H1 (cell line): ENCODE data around the gene MAK. TPM values are rescaled to one million over a fixed set of nuclear protein-coding genes. Genes with fewer than 3 reads are reported as not detected.

Source experiments
- CTCF ChIA-PET: fragments of 300-600 bp; sonication (Branson Sonifier 250); formaldehyde crosslinking; loops from one replicate; lab custom pipeline; 2021; ENCODE audit not compliant: partially characterized antibody; lab: Charles Lee
- POLR2A ChIA-PET: fragments of 300-600 bp; sonication (Branson Sonifier 250); formaldehyde crosslinking; loops from one replicate; lab custom pipeline; 2021; ENCODE audit warnings: inconsistent platforms; ENCODE audit not compliant: partially characterized antibody; lab: Charles Lee
- DNase-seq, 2 experiments: peaks; one replicate each; pipeline versions ENCODE4 v3.0.0 to v3.0.0-alpha.2; 2010 to 2022; ENCODE audit warnings: low spot score in 2 of 2, low read depth in 1 of 2, mixed read lengths in 1 of 2
- FAIRE-seq: peaks from 2 replicates; lab custom pipeline; 2011; peaks lifted over from hg19 to GRCh38; lab: Jason Lieb, UNC
- H2AFZ ChIP-seq: 2 replicates; pipeline ENCODE4 v1.8.1; 2012; ENCODE audit warnings: low read length, inconsistent platforms
- H2AK5ac ChIP-seq: 2 replicates; pipeline ENCODE4 v1.6.1; 2013; ENCODE audit warnings: low read depth, low read length
- H2BK120ac ChIP-seq: replicated peaks from 2 replicates; pipeline ENCODE3; 2013; ENCODE audit warnings: low read depth, low read length, inconsistent platforms
- H2BK12ac ChIP-seq: 2 replicates; pipeline ENCODE4 v1.6.1; 2013; ENCODE audit warnings: low read depth, low read length
- H2BK15ac ChIP-seq: 2 replicates; pipeline ENCODE4 v1.6.1; 2013; ENCODE audit warnings: low read length
- H2BK20ac ChIP-seq: 2 replicates; pipeline ENCODE4 v1.6.1; 2013; ENCODE audit warnings: low read length
- H2BK5ac ChIP-seq: 2 replicates; pipeline ENCODE4 v1.6.1; 2013; ENCODE audit warnings: low read depth, low read length
- H3K14ac ChIP-seq: 2 replicates; pipeline ENCODE4 v1.6.1; 2013; ENCODE audit warnings: inconsistent platforms; ENCODE audit not compliant: insufficient read length
- H3K18ac ChIP-seq: 2 replicates; pipeline ENCODE4 v1.6.1; 2013; ENCODE audit warnings: low read length; ENCODE audit errors: extremely low read depth
- H3K23ac ChIP-seq: 2 replicates; pipeline ENCODE4 v1.6.1; 2013; ENCODE audit warnings: inconsistent platforms; ENCODE audit not compliant: insufficient read length
- H3K23me2 ChIP-seq: 2 replicates; pipeline ENCODE4 v1.6.1; 2013; ENCODE audit warnings: low read depth, low read length
- H3K27ac ChIP-seq: 2 replicates; pipeline ENCODE4 v1.6.1; 2011; ENCODE audit warnings: low read depth, low read length, inconsistent platforms
- H3K27me3 ChIP-seq, 4 experiments: replicated peaks in 1 of 4; 1 replicate in 1 of 4; 2 replicates in 3 of 4; pipeline versions ENCODE4 v1.6.1 to v1.8.1; 2011 to 2013; ENCODE audit warnings: low read length in 3 of 4, mild to moderate bottlenecking in 3 of 4, inconsistent platforms in 2 of 4, mixed read lengths in 2 of 4, moderate library complexity in 1 of 4; ENCODE audit not compliant: control insufficient read depth in 3 of 4, insufficient read depth in 3 of 4; ENCODE audit errors: extremely low read depth in 1 of 4
- H3K36me3 ChIP-seq, 4 experiments: 2 replicates each; pipeline versions ENCODE4 v1.6.1 to v1.8.1; 2011 to 2013; ENCODE audit warnings: mild to moderate bottlenecking in 4 of 4, low read length in 3 of 4, moderate library complexity in 2 of 4, control low read depth in 1 of 4, inconsistent platforms in 1 of 4; ENCODE audit not compliant: insufficient read depth in 4 of 4, control insufficient read depth in 2 of 4
- H3K4ac ChIP-seq: replicated peaks from 2 replicates; pipeline ENCODE3; 2013; ENCODE audit warnings: low read length, low read depth, mixed read lengths, inconsistent platforms; ENCODE audit not compliant: insufficient read length
- H3K4me1 ChIP-seq, 4 experiments: replicated peaks in 1 of 4; 1 replicate in 1 of 4; 2 replicates in 3 of 4; pipeline versions ENCODE4 v1.6.1 to v1.8.1; 2011 to 2013; ENCODE audit warnings: low read length in 3 of 4, inconsistent platforms in 2 of 4, mixed read lengths in 1 of 4; ENCODE audit not compliant: insufficient read depth in 4 of 4, control insufficient read depth in 3 of 4
- H3K4me2 ChIP-seq, 2 experiments: 2 replicates each; pipeline versions ENCODE4 v1.6.1 to v1.8.1; 2011 to 2013; ENCODE audit warnings: low read depth in 2 of 2, low read length in 2 of 2, control low read depth in 1 of 2, inconsistent platforms in 1 of 2, mild to moderate bottlenecking in 1 of 2; ENCODE audit not compliant: insufficient read depth in 1 of 2
- H3K4me3 ChIP-seq, 4 experiments: fragments of 200-600, 300-600 bp in 1 of 4; sonication (generic), shearing (Covaris generic), sonication (Bioruptor Twin) in 1 of 4; 2 replicates each; pipeline versions ENCODE4 v1.5.1 to v1.8.1; 2011 to 2016; ENCODE audit warnings: low read length in 4 of 4, low read depth in 3 of 4, control low read depth in 2 of 4, inconsistent platforms in 2 of 4, mild to moderate bottlenecking in 2 of 4, mixed read lengths in 1 of 4, moderate library complexity in 1 of 4; ENCODE audit not compliant: insufficient read depth in 2 of 4; ENCODE audit errors: extremely low read depth in 1 of 4
- H3K56ac ChIP-seq: replicated peaks from 2 replicates; pipeline ENCODE3; 2013; ENCODE audit warnings: low read depth, mild to moderate bottlenecking, mixed read lengths, low read length, inconsistent platforms; ENCODE audit not compliant: insufficient read length
- H3K79me1 ChIP-seq: 2 replicates; pipeline ENCODE4 v1.6.1; 2013; ENCODE audit warnings: low read depth, low read length, control low read depth
- H3K79me2 ChIP-seq, 2 experiments: 2 replicates each; pipeline versions ENCODE4 v1.6.1 to v1.8.1; 2012 to 2013; ENCODE audit warnings: low read length in 2 of 2, mild to moderate bottlenecking in 2 of 2, inconsistent platforms in 1 of 2; ENCODE audit not compliant: insufficient read depth in 2 of 2, control insufficient read depth in 1 of 2
- H3K9ac ChIP-seq, 4 experiments: replicated peaks in 1 of 4; 1 replicate in 1 of 4; 2 replicates in 3 of 4; pipeline versions ENCODE4 v1.6.1 to v1.8.1; 2011 to 2013; ENCODE audit warnings: low read depth in 3 of 4, low read length in 3 of 4, control low read depth in 2 of 4, mild to moderate bottlenecking in 2 of 4, moderate library complexity in 2 of 4, inconsistent platforms in 1 of 4; ENCODE audit errors: extremely low read depth in 1 of 4
- H3K9me3 ChIP-seq, 2 experiments: 2 replicates each; pipeline versions ENCODE4 v1.6.1 to v1.8.1; 2012 to 2013; ENCODE audit warnings: mild to moderate bottlenecking in 2 of 2, moderate library complexity in 2 of 2, control low read depth in 1 of 2, inconsistent platforms in 1 of 2, low read depth in 1 of 2, low read length in 1 of 2, mixed read lengths in 1 of 2; ENCODE audit not compliant: insufficient read depth in 2 of 2
- H4K20me1 ChIP-seq, 2 experiments: replicated peaks in 1 of 2; 2 replicates each; pipeline versions ENCODE3 to v1.8.1; 2011 to 2013; ENCODE audit warnings: inconsistent platforms in 2 of 2, low read length in 2 of 2, mild to moderate bottlenecking in 1 of 2; ENCODE audit not compliant: insufficient read depth in 2 of 2, control insufficient read depth in 1 of 2
- H4K5ac ChIP-seq: 2 replicates; pipeline ENCODE4 v1.6.1; 2013; ENCODE audit warnings: low read length, low read depth, mixed read lengths, inconsistent platforms; ENCODE audit not compliant: insufficient read length
- H4K8ac ChIP-seq: 2 replicates; pipeline ENCODE4 v1.8.0; 2013; ENCODE audit warnings: mild to moderate bottlenecking, moderate library complexity, low read length, inconsistent platforms; ENCODE audit not compliant: insufficient read depth; ENCODE audit errors: extremely low read depth
- H4K91ac ChIP-seq: replicated peaks from 2 replicates; pipeline ENCODE3; 2013; ENCODE audit warnings: low read length, mixed read lengths, inconsistent platforms; ENCODE audit not compliant: insufficient read length
- CTBP2 ChIP-seq: IDR thresholded peaks from 2 replicates; pipeline ENCODE4 v1.7.0; 2011; ENCODE audit warnings: borderline replicate concordance, mild to moderate bottlenecking, moderate library complexity, mixed read lengths, low read length; ENCODE audit not compliant: insufficient read depth, insufficient read length
- GABPA ChIP-seq: IDR thresholded peaks from 2 replicates; pipeline ENCODE4 v1.6.1; 2011; ENCODE audit warnings: mild to moderate bottlenecking, low read length, moderate library complexity, borderline replicate concordance; ENCODE audit not compliant: insufficient read depth
- JUN ChIP-seq: IDR thresholded peaks from 2 replicates; pipeline ENCODE4 v1.6.1; 2011; ENCODE audit warnings: low read depth, mild to moderate bottlenecking, improper control_type of control experiment, low read length
- KDM5A ChIP-seq: fragments of 200-600 bp; IDR thresholded peaks from 2 replicates; pipeline ENCODE4 v1.7.1; 2012; ENCODE audit warnings: mild to moderate bottlenecking, low read length, inconsistent platforms, mixed read lengths
- MAFK ChIP-seq: IDR thresholded peaks from 2 replicates; pipeline ENCODE4 v1.6.1; 2012; ENCODE audit warnings: low read depth, mild to moderate bottlenecking, improper control_type of control experiment, low read length
- SRF ChIP-seq: IDR thresholded peaks from 2 replicates; pipeline ENCODE4 v1.6.1; 2011; ENCODE audit warnings: mild to moderate bottlenecking, low read depth, low read length, moderate library complexity
- TAF7 ChIP-seq: optimal IDR thresholded peaks from 2 replicates; pipeline ENCODE3; 2011; ENCODE audit warnings: low read depth, mild to moderate bottlenecking, inconsistent platforms, low read length, moderate library complexity, borderline replicate concordance
- WGBS, 2 experiments: shearing (Covaris generic) in 1 of 2; methylation state at CpG; one replicate each; pipeline versions ENCODE4 v1.1.6 to v1.1.7; 2013 to 2015; ENCODE audit warnings: low lambda C conversion rate in 2 of 2, mixed read lengths in 2 of 2, inconsistent platforms in 1 of 2, low coverage in 1 of 2, missing lambda C conversion rate in 1 of 2; ENCODE audit not compliant: insufficient replicate concordance in 2 of 2, insufficient coverage in 1 of 2, insufficient read length in 1 of 2; ENCODE audit errors: extremely low coverage in 1 of 2, missing lambda C conversion rate in 1 of 2; 5-methylcytosine and 5-hydroxymethylcytosine counted together
- polyA plus RNA-seq, 7 experiments: library from polyadenylated mRNA; depleted of rRNA in 3 of 7; stranded (reverse) in 5 of 7; unstranded in 2 of 7; fragments of >200 nt in 5 of 7; fragments of 200-250 nt in 2 of 7; gene quantifications; 1 replicate in 5 of 7; 2 replicates in 1 of 7; 4 replicates in 1 of 7; pipeline versions ENCODE4 v1.2.1 to v1.2.3, GENCODE V29; 2011 to 2013; ENCODE audit warnings: missing spikeins in 2 of 7, mixed read lengths in 2 of 7
- total RNA-seq: library from RNA; stranded (reverse); fragmentation: NEBNext Ultra II Directional; extraction: Animal tissue kit (Norgen Biotek cat#: 25700); gene quantifications from 2 replicates; pipeline ENCODE4 v1.2.1, GENCODE V29; 2021

Gene MAK
- total and polyA plus RNA-seq, 2 of the 8 experiments (the other 6 are each of a cell fraction or from before 2014, with no cell fraction given): 0.08 to 0.37 TPM

DNA sequence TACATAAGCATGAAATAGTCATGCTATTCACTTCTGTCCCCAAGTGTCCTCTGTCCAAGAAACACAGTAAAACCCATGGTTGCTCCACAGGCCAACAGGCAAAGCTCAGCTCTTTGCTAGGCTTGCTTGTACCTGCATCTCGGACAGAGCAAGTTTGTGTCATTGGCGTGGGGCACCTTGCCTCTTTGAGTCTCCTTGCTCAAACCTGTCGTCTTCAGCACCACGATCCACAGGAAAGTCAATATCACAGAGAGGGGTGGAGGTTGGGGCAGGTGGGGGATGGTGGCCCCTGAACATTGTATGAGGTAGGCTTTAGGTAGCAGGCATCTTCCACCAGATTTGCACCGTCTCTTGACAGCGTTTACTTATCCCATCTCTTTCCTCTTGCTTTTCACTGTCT is 94.8 kb downstream of the MAK start:
- WGBS, 2 experiments: 89% methylated on average over 6 of the region's 6 CpGs; no CpG with 5 or more reads in 1 of the 2 experiments
- Histone ChIP-seq H3K4me3 (no peak overlapping the region), H3K9me3 (no peaks in the 10 kb centered on the region), H4K8ac (no peak overlapping the region), H3K18ac (no peak overlapping the region), H2BK5ac (no peak overlapping the region), H3K4me1 (no peaks in the 10 kb centered on the region; a peak in 1 of 7 replicates), H2BK12ac (no peak overlapping the region), H2AK5ac (no peak overlapping the region), H3K27ac (no peak overlapping the region), H3K14ac (no peak overlapping the region), H3K27me3 (no peaks in the 10 kb centered on the region; a peak in 1 of 7 replicates), H4K91ac (no peak overlapping the region), H4K5ac (no peak overlapping the region), H3K23ac (no peak overlapping the region), H2AFZ (no peak overlapping the region), H3K23me2 (peaks cover 4% of the 10 kb centered on the region; the same call in 1 of the 2 replicates), H3K4me2 (no peak overlapping the region), H2BK20ac (no peak overlapping the region), H3K56ac (no peak overlapping the region), H3K79me1 (no peaks in the 10 kb centered on the region), H2BK120ac (no peak overlapping the region), H3K4ac (no peak overlapping the region), H3K79me2 (peaks cover 4 to 9% of the 10 kb centered on the region in 2 experiments), H3K36me3 (peaks cover 0 to 3% (median 0%) of the 10 kb centered on the region in 4 experiments; a peak in 1 of 8 replicates), H4K20me1 (no peaks in the 10 kb centered on the region), H2BK15ac (no peak overlapping the region), H3K9ac (no peak overlapping the region)
- CTCF ChIA-PET: interaction anchor here (1.4 kb wide), 1 partner anchor 19 kb away, joined by 3 read pairs; no protein-coding TSS in a partner anchor
- TF ChIP-seq CTBP2 (no peak), MAFK (no peak), JUN (no peak), KDM5A (no peak), SRF (no peak), GABPA (no peak), TAF7 (no peak)
- no peak for DNase-seq
- POLR2A ChIA-PET: interaction anchor here (1.2 to 2.9 kb wide), 3 partner anchors 10 to 21 kb away, joined by 3 to 15 read pairs (median 5); partner anchors contain the start of gene TMEM14C
- FAIRE-seq: no peak
